HG02610 (cell line): ENCODE data around the gene PRKG1.

Experiments
- ATAC-seq: cut with Tn5 transposase; IDR thresholded peaks from one replicate; pipeline ENCODE4 v1.9.1; 2021; ENCODE audit warnings: mild to moderate bottlenecking, moderate library complexity; ENCODE audit not compliant: unreplicated experiment

PRKG1 gene

GRCh38 chr10:51630640-51631005 lies 556.3 kb downstream of the PRKG1 start:
- ATAC-seq: no peak

- no peak for ATAC-seq
Measured at GRCh38 chr10:51635436-51635835, 561.1 kb downstream of the PRKG1 start.

- ATAC-seq: no peak
Measured at GRCh38 chr10:51638211-51638610, 563.9 kb downstream of the PRKG1 start.

- ATAC-seq: no peak
Measured at GRCh38 chr10:51638737-51639136, 564.5 kb downstream of the PRKG1 start.

- ATAC-seq: no peak
Measured at GRCh38 chr10:51640120-51640819, 566.0 kb downstream of the PRKG1 start.

- no peak for ATAC-seq
Measured at GRCh38 chr10:51642581-51642980, 568.3 kb downstream of the PRKG1 start.

- no peak for ATAC-seq
Measured at GRCh38 chr10:51643734-51644133, 569.4 kb downstream of the PRKG1 start.

GRCh38 chr10:51649064-51649463 lies 574.8 kb downstream of the PRKG1 start:
- no peak for ATAC-seq

GRCh38 chr10:51651063-51651462 lies 576.8 kb downstream of the PRKG1 start:
- no peak for ATAC-seq

- no peak for ATAC-seq
Measured at GRCh38 chr10:51653025-51653424, 578.7 kb downstream of the PRKG1 start.

- ATAC-seq: no peak
Measured at GRCh38 chr10:51654918-51655317, 580.6 kb downstream of the PRKG1 start.

GRCh38 chr10:51656503-51656902 lies 582.2 kb downstream of the PRKG1 start:
- ATAC-seq: no peak

GRCh38 chr10:51658000-51658399 lies 583.7 kb downstream of the PRKG1 start:
- ATAC-seq: no peak

GRCh38 chr10:51659344-51659743 lies 585.1 kb downstream of the PRKG1 start:
- ATAC-seq: no peak

GRCh38 chr10:51663086-51663485 lies 588.8 kb downstream of the PRKG1 start:
- ATAC-seq: no peak

GRCh38 chr10:51666456-51666855 lies 592.2 kb downstream of the PRKG1 start:
- ATAC-seq: no peak

GRCh38 chr10:51667678-51668335 lies 593.5 kb downstream of the PRKG1 start:
- ATAC-seq: no peak

- no peak for ATAC-seq
Measured at GRCh38 chr10:51668336-51668689, 594.0 kb downstream of the PRKG1 start.

- no peak for ATAC-seq
Measured at GRCh38 chr10:51669041-51669440, 594.8 kb downstream of the PRKG1 start.

- no peak for ATAC-seq
Measured at GRCh38 chr10:51672039-51672535, 597.8 kb downstream of the PRKG1 start.

- ATAC-seq: no peak
Measured at GRCh38 chr10:51675088-51675487, 600.8 kb downstream of the PRKG1 start.

GRCh38 chr10:51679841-51680240 lies 605.6 kb downstream of the PRKG1 start:
- no peak for ATAC-seq
